AG10803 (cell line): ENCODE data around the gene MMS22L.
"Not testable (repeated sequence)": the region's sequence is repeated elsewhere in the genome, so short reads cannot be mapped to it uniquely, and the experiment has no call there.

Experiments
- DNase-seq: peaks from one replicate; pipeline ENCODE4 v3.0.0; 2010; ENCODE audit warnings: low read depth
- H3K4me3 ChIP-seq: 2 replicates; pipeline ENCODE4 v1.5.1; 2011; ENCODE audit warnings: mild to moderate bottlenecking, low read length, control low read depth
- TF ChIP-seq, protein P1 (sequence below): conservative IDR thresholded peaks from 2 replicates; pipeline ENCODE4 v1.5.1; 2011; ENCODE audit warnings: mild to moderate bottlenecking, low read length, control low read depth, inconsistent platforms

MMS22L gene

DNA sequence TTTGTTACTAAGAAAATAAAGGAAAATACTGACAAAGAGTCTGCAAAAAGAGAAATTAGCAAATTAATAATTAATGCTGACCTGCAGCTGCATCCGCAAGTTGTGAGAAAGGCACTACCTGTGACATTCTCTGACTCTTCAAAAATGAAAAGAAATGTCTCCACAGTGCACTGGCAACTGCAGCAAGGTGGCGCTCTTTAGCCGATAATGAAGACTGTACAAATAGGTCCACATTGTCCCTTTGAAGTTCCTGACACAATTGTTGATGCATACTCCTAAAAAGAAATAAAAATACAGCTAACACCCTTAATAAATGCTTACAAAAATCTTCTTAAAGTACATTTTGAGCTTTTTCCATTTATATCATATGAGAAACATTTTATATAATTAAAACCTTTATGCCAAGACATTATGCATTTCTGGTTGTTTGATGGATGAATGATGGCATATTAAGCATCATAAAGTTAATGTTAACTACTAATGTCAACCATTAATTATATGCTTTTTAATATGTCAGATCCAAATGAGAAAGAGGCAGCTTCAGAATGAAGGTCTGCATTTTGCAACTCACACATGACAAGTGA, 96.5 kb downstream of the MMS22L start:
- TF ChIP-seq, protein P1, sequence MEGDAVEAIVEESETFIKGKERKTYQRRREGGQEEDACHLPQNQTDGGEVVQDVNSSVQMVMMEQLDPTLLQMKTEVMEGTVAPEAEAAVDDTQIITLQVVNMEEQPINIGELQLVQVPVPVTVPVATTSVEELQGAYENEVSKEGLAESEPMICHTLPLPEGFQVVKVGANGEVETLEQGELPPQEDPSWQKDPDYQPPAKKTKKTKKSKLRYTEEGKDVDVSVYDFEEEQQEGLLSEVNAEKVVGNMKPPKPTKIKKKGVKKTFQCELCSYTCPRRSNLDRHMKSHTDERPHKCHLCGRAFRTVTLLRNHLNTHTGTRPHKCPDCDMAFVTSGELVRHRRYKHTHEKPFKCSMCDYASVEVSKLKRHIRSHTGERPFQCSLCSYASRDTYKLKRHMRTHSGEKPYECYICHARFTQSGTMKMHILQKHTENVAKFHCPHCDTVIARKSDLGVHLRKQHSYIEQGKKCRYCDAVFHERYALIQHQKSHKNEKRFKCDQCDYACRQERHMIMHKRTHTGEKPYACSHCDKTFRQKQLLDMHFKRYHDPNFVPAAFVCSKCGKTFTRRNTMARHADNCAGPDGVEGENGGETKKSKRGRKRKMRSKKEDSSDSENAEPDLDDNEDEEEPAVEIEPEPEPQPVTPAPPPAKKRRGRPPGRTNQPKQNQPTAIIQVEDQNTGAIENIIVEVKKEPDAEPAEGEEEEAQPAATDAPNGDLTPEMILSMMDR, result peak; percentile 99
- no peak overlapping the region for H3K4me3 ChIP-seq
- peak; percentile 69 for DNase-seq

DNA sequence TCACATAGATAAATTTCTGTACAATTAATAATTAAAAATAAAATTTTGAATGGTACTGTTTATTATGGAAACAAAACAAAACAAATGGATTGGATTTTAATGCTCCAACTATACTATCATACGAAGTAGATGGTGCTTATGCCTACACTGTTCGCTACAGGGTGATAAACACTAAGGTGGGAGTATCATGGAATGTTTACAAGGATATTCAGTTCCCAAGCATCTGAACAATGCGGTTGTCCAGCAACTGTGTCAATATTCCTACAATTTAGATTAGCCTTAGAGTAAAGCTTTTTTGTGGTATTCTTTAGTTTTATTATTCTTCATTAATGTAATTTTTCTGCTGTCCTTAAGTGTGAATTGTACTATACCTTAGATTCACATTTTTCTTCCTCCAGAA, 105.1 kb downstream of the MMS22L start:
- TF ChIP-seq, protein P1, result no peak
- DNase-seq, result peak; percentile 21

DNA sequence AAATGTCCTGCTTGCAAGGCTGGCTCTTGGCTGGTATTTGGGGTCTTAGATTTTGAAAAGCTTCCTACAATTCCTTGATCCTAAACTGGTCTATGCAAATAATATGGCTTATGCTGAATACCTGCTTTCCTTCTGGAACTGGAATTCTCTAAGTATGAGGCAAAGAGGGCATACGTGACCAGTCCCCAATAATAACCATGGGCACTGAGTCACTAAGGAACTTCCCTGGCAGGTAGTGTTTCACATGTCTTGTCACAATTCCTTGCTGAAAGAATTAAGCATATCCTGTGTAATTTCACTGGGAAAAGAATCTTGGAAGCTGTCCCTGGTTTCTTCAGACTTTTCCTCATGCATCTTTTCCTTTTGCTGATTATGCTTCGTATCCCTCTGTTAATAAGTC, 106.5 kb downstream of the MMS22L start:
- no peak for DNase-seq
- TF ChIP-seq, protein P1, result no peak
- H3K4me3 ChIP-seq, result no peak overlapping the region

More for the DNA sequence above, 105.1 kb downstream of the MMS22L start:
- no peak overlapping the region for H3K4me3 ChIP-seq

DNA sequence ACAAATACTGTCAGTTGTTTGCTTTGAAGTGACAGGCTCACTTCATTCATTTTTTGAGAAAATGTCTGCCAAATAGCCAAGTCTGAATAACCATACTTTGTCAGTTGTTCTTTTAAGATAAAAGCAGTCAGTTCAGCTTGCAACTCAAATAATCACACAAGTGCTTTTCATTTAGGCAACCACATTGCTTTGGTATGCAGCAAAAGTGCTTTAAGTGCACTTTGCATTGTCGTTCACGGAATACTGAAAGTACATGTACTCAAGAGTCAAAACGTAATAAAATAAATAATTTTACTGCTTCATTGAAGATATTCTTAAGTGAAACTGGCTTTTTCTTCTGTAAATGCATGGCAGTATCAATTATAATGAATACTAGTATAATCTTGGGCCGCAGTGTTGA, 107.2 kb downstream of the MMS22L start:
- DNase-seq, result peak; percentile 24
- TF ChIP-seq, protein P1, result no peak
- no peak overlapping the region for H3K4me3 ChIP-seq

DNA sequence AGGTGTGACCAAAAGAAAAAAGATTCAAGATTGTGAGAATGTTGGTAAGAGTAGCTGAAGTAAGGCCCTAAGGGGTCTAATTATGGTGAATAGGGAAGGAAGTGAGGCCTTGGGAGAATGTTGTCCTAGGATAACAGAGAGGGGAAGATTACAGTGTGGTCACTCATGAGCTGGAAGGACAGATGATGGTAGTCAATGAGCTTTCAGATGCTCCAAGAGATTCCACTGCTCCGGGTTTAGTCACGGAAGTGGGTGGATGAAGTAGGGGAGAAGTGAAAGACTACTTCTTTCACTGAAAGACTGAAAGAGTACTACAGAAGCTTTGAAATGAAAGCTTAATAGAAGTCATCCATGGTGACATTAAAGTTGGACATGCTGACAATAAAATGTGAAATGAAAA, 108.5 kb downstream of the MMS22L start:
- H3K4me3 ChIP-seq, result no peak overlapping the region
- TF ChIP-seq, protein P1, result no peak
- DNase-seq, result no peak

DNA sequence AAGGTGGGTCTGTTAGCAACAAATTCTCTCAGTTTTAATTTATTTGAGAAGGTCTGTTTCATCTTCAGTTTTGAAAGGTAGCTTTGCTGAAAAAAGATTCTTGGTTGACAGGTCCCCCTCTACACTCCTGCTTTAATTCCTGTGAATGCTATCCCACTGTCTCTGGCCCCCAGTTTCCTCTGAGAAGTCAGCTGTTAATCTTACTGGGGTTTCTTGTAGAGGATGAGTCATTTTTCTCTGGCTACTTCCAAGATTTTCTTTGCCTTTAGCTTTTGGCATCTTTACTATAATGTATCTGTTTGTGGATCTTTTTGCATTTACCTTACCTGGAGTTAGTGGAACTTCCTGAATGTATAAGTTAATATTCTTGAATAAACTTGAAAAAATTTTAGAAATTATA, 122.7 kb downstream of the MMS22L start:
- TF ChIP-seq, protein P1, result no peak
- no peak overlapping the region for H3K4me3 ChIP-seq
- DNase-seq, result no peak

DNA sequence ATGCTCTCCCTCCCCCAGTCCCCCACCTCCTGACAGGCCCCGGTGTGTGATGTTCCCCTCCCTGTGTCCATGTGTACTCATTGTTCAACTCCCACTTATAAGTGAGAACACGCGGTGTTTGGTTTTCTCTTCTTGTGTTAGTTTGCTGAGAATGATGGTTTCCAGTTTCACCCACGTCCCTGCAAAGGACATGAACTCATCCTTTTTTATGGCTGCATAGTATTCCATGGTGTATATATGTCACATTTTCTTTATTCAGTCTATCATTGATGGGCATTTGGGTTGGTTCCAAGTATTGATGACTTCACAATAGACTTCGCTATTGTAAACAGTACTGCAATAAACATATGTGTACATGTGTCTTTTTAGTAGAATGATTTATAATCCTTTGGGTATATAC, 127.6 kb downstream of the MMS22L start:
- not testable (repeated sequence) for DNase-seq, H3K4me3 ChIP-seq

DNA sequence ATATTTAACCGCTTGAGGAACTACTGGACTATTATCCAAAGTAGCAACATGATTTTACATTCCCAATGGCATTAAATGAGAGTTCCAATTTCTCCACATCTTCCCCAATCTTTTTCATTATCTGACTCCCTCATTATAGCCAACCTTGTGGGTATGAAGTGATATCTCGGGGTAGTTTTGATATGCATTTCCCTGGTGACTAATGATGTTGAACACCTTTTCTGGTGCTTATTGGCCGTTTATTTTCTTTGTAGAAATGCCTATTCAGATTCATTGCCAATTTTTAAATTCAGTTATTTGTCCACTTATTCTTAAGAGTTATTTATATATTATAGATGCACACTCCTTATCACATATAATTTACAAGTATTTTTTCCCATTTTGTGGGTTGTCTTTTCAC, 129.0 kb downstream of the MMS22L start:
- TF ChIP-seq, protein P1, result no peak

More for the DNA sequence above, 129.0 kb downstream of the MMS22L start:
- DNase-seq, result no peak
- H3K4me3 ChIP-seq, result no peak overlapping the region
